RWPE2 (cell line): ENCODE measurements around the gene MUC5AC.

ENCODE experiments used
- ATAC-seq: fragments of 200-7000 bp; cut with Tn5 transposase; 3 replicates; pipeline ENCODE4 v1.9.1; 2021; ENCODE audit warnings: low read depth
- DNase-seq: peaks from one replicate; pipeline ENCODE4 v3.0.0-alpha.2; 2020; ENCODE audit warnings: low spot score
- H3K27ac ChIP-seq: fragments of 450-650 bp; 2 replicates; pipeline ENCODE4 v1.5.1; 2017; ENCODE audit warnings: mild to moderate bottlenecking; ENCODE audit not compliant: poor library complexity, severe bottlenecking
- H3K27me3 ChIP-seq: fragments of 250-450 bp; sonication (Bioruptor Pico); 2 replicates; pipeline ENCODE4 v1.5.1; 2021; ENCODE audit warnings: mild to moderate bottlenecking, moderate library complexity; ENCODE audit not compliant: insufficient read depth, poor library complexity, severe bottlenecking
- H3K36me3 ChIP-seq: fragments of 250-450 bp; sonication (Bioruptor Pico); 2 replicates; pipeline ENCODE4 v1.5.1; 2020; ENCODE audit warnings: low read depth, mild to moderate bottlenecking, moderate library complexity
- H3K4me1 ChIP-seq: fragments of 250-450 bp; sonication (Bioruptor Pico); 2 replicates; pipeline ENCODE4 v1.5.1; 2021; ENCODE audit warnings: mild to moderate bottlenecking, moderate library complexity; ENCODE audit not compliant: insufficient read depth, poor library complexity, severe bottlenecking
- H3K4me3 ChIP-seq: fragments of 250-450 bp; sonication (Bioruptor Pico); 2 replicates; pipeline ENCODE4 v1.5.1; 2021; ENCODE audit warnings: mild to moderate bottlenecking, moderate library complexity; ENCODE audit not compliant: severe bottlenecking
- H3K9me3 ChIP-seq: fragments of 250-450 bp; sonication (Bioruptor Pico); 2 replicates; pipeline ENCODE4 v1.5.1; 2021; ENCODE audit warnings: mild to moderate bottlenecking, moderate library complexity; ENCODE audit not compliant: severe bottlenecking
- CTCF ChIP-seq: fragments of 450-650 bp; IDR thresholded peaks from one replicate; pipeline ENCODE4 v1.5.1; 2017; ENCODE audit warnings: mild to moderate bottlenecking, moderate library complexity; ENCODE audit not compliant: poor library complexity, severe bottlenecking

The MUC5AC gene

DNA sequence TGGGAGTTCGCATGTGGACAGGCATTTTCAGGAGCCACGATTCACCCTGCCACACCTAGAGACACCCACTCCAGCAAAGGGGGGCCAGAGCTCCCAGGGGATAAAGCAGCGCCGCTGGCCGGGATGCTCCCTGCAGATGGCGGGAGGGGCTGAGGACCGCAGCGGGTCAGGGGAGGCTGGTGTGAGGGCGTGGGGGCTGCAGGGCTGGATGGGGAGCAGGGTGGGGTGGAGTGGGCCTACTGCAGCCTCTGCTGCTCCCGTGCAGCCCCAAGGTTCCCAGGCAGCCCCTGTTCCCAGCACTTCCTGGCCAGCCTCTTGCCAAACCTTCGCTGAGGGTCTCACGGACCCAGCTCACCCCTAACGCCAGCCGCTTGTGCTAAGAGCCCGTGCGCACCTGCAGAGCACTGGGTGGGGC is 78.2 kb downstream of the MUC5AC start:
- Histone ChIP-seq H3K4me1 (no peaks in the 10 kb centered on the region), H3K9me3 (no peaks in the 10 kb centered on the region), H3K27ac (no peak overlapping the region), H3K4me3 (no peak overlapping the region), H3K27me3 (peaks cover 22% of the 10 kb centered on the region), H3K36me3 (no peaks in the 10 kb centered on the region)
- no peak for ATAC-seq
- peak; percentile 38 for DNase-seq
- TF ChIP-seq CTCF, result no peak

DNA sequence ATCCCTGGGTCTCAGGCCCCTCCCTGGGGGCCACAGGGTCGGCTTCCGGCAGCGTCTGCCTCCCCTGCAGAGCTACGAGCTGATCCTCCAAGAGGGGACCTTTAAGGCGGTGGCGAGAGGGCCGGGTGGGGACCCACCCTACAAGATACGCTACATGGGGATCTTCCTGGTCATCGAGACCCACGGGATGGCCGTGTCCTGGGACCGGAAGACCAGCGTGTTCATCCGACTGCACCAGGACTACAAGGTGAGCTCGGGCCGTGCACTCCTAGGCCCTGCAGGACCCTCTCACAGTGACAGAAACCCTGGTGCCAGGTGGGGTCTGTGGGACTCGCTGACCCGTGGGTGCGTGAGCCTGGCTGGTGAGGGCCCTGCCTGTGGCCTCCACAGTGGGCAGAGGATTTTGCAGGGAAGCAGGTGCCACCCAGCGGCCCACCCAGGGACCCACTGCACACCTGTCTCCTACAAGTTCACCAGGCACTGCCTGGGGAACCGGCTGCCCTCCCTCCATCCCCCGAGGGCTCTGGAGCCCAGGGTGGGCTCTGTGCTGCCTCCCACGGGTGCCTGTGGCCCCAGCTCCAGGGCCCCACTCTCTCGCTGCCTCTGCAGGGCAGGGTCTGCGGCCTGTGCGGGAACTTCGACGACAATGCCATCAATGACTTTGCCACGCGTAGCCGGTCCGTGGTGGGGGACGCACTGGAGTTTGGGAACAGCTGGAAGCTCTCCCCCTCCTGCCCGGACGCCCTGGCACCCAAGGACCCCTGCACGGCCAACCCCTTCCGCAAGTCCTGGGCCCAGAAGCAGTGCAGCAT is 78.8 kb downstream of the MUC5AC start:
- Histone ChIP-seq H3K9me3 (no peaks in the 10 kb centered on the region), H3K27ac (no peak overlapping the region), H3K4me1 (no peaks in the 10 kb centered on the region), H3K27me3 (peaks cover 16% of the 10 kb centered on the region), H3K36me3 (no peaks in the 10 kb centered on the region), H3K4me3 (no peak overlapping the region)
- peak; percentile 57 for DNase-seq
- no peak for TF ChIP-seq CTCF
- no peak for ATAC-seq

GRCh38 chr11:1237128-1237580 is 79.4 kb downstream of the MUC5AC start:
- Histone ChIP-seq H3K27ac (no peak overlapping the region), H3K4me3 (no peak overlapping the region), H3K4me1 (no peaks in the 10 kb centered on the region), H3K36me3 (no peaks in the 10 kb centered on the region), H3K9me3 (no peaks in the 10 kb centered on the region), H3K27me3 (peaks cover 10% of the 10 kb centered on the region)
- ATAC-seq (no peak), DNase-seq (no peak)
- no peak for TF ChIP-seq CTCF

DNA sequence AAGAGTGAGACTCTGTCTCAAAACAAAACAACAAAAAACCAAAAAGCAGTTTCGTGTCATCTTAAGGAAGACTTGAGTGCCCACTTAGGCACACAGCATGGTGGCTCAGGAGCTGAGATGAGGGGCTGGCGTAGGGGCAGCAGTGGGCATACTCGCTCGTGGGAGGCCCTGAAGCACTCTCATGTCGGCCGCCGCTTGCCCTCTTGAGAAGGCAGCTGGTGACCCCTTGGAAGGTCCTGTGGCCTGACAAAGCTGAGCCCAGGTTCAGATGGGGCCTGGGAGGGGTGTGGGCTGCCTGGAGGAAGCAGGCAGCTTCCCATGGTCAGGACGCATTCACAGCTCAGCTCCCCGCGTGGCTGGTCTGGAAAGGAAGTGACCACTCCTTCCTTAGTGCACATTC is 80.1 kb downstream of the MUC5AC start:
- Histone ChIP-seq H3K4me3 (no peak overlapping the region), H3K4me1 (no peaks in the 10 kb centered on the region), H3K27me3 (peaks cover 3% of the 10 kb centered on the region), H3K36me3 (no peaks in the 10 kb centered on the region), H3K27ac (no peak overlapping the region), H3K9me3 (no peaks in the 10 kb centered on the region)
- no peak for TF ChIP-seq CTCF
- ATAC-seq (no peak), DNase-seq (no peak)
